Adipose tissue (tissue), 3 donors: ENCODE data around the gene TRMT10A. TPM values are rescaled to one million over a fixed set of nuclear protein-coding genes. Genes with fewer than 3 reads are reported as not detected.

Experiments
- polyA plus RNA-seq, 3 donors: library from polyadenylated mRNA; stranded (reverse); fragments of 200-250 nt; gene quantifications; one replicate each; pipeline ENCODE4 v1.2.3, GENCODE V29; 2013
- donor health status: healthy with polysubstance abuse.
- donor health status: Bipolar disorder and iron deficiency.
- donor health status: healthy.

TRMT10A gene
- polyA plus RNA-seq, 3 donors = 3.7 to 5.1 (median 4.2) TPM

Other genes with a start within 250 kb of the TRMT10A start
- 1,000 to 10,000 TPM in 2 of 3 donors, 100 to 1,000 TPM in 1; 214 to 3,622 (median 1,151) TPM for gene ADH1B, start 242.6 kb downstream of the TRMT10A start, polyA plus RNA-seq
- 100 to 1,000 TPM in 1 of 3 donors, 10 to 100 TPM in 1, 1 to 10 TPM in 1; 8.1 to 118 (median 29.8) TPM for gene ADH1C, start 211.3 kb downstream of the TRMT10A start, polyA plus RNA-seq
- gene ADH7, start 128.7 kb downstream of the TRMT10A start, polyA plus RNA-seq = 1 to 10 TPM in 1 of 3 donors, not detected in 2; 1.2 TPM
- not detected for gene C4orf17, start 53.0 kb downstream of the TRMT10A start, polyA plus RNA-seq
- under 1 TPM in 2 of 3 donors, not detected in 1; 0.05 to 0.07 TPM for gene MTTP, start 10.8 kb upstream of the TRMT10A start, polyA plus RNA-seq
- gene C4orf54, start 93.8 kb upstream of the TRMT10A start, polyA plus RNA-seq = under 1 TPM in 2 of 3 donors, not detected in 1; under 0.01 to 0.01 TPM